ENCODE data around the gene NR3C2.
"Not testable (repeated sequence)": the region's sequence is repeated elsewhere in the genome, so short reads cannot be mapped to it uniquely, and the experiment has no call there.

Gene NR3C2

GRCh38 chr4:148154769-148155168, 287.4 kb downstream of the NR3C2 start:
- no peak for DNase-seq

- DNase-seq = no peak
Measured at GRCh38 chr4:148152868-148153625, 289.2 kb downstream of the NR3C2 start.

GRCh38 chr4:148151806-148152205, 290.4 kb downstream of the NR3C2 start:
- no peak for DNase-seq

- no peak for DNase-seq
Measured at GRCh38 chr4:148145475-148145874, 296.7 kb downstream of the NR3C2 start.

DNA sequence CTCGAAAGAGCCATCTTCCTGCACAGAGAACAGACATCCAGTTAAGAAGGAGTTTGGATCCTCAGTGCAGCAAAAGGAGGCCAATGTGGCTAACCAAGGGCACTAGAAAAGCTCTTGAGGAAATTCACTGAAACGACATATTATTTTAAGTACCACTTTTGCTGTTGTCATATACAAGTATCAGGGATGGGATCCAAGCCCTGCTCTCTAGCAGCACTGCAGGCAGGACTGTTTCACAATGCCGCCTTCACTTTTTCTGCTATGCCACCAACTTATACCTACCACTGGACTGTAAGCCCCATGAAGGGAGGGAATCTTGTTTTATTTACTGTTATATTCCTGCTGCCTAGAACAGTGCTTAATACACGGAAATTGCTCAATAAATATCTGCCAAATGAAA, 299.0 kb downstream of the NR3C2 start:
- DNase-seq = no peak

- DNase-seq = no peak
Measured at GRCh38 chr4:148141501-148141900, 300.7 kb downstream of the NR3C2 start.

- DNase-seq = no peak
Measured at GRCh38 chr4:148126825-148127224, 315.4 kb downstream of the NR3C2 start.

DNA sequence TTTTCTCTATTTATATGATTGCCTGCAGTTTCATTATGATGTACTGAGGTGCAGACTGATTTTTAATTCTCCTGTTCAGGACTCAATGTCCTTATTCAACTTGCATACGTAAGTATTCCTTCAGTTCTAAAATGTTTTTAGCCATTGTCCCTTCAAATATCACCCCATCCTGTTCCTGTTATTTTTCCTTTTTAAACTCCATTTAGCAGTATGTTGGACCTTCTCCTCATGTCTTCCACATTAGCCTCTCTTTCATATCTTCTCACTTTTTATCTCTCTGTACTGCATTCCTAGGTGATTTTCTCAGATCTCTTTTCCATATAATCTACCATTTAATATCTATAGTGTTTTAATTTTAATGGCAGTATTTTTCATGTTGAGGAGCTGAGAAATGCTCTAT, 317.7 kb downstream of the NR3C2 start:
- DNase-seq = no peak

- DNase-seq = not testable (repeated sequence)
Measured at GRCh38 chr4:148123161-148123560, 319.1 kb downstream of the NR3C2 start.

DNA sequence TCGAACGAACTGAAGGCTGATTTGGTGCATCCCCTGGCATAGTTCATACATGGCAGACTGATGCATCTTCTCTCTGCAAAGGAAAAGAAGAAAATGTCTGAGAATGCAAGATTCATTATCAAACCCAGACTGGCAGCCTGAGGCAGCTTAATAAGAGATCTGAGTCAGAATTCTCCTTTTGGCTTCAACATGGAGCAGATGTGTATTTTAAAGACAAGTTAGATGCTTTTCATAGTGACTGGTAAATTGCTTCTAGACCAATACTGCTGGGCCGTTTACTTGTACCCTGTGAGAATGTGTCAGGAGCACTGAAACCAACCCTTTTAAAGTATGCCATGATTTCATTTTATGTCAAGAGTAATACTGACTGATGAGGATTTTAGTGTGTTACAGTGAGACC, 322.0 kb downstream of the NR3C2 start:
- no peak for DNase-seq

- DNase-seq = no peak
Measured at GRCh38 chr4:148118633-148119032, 323.6 kb downstream of the NR3C2 start.

GRCh38 chr4:148118179-148118578, 324.0 kb downstream of the NR3C2 start:
- no peak for DNase-seq

- DNase-seq = no peak
Measured at GRCh38 chr4:148116969-148117368, 325.2 kb downstream of the NR3C2 start.

DNA sequence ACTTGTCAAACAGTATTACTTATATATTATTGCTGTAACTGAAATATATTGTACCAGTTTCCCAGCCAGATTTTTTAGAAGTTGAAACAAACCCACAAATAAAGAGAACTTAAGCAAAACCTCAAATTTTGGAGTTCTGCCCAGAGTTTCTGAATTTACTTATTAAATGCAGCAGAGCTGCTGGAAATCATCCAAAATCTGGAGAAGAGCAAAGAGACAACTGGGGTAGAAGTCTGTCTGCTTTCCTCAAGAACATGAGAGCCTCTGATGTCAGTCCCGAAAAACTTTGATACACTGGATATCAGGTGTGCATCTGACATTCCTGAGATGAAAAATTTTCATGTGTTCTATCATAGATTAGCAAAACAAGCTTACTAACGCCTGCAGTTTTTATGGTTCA, 325.9 kb downstream of the NR3C2 start:
- DNase-seq = no peak

DNA sequence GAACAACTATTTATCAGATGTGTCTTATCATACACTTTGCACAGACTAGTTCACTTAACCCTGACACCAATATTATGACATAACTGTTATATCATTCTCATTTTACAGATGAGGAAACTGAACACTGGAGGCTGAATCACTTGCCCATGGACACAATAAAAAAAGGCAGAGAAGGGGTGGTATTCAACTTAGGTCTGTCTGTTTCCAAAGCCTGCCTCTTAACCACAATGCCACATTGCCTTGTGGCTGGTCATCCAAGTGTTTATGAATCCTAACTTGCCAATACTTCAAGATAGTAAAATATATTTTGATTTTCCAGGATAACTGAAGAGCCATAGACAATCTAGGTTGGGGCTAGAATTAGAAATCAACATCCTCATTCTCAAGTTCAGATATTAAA, 327.8 kb downstream of the NR3C2 start:
- DNase-seq = no peak

DNA sequence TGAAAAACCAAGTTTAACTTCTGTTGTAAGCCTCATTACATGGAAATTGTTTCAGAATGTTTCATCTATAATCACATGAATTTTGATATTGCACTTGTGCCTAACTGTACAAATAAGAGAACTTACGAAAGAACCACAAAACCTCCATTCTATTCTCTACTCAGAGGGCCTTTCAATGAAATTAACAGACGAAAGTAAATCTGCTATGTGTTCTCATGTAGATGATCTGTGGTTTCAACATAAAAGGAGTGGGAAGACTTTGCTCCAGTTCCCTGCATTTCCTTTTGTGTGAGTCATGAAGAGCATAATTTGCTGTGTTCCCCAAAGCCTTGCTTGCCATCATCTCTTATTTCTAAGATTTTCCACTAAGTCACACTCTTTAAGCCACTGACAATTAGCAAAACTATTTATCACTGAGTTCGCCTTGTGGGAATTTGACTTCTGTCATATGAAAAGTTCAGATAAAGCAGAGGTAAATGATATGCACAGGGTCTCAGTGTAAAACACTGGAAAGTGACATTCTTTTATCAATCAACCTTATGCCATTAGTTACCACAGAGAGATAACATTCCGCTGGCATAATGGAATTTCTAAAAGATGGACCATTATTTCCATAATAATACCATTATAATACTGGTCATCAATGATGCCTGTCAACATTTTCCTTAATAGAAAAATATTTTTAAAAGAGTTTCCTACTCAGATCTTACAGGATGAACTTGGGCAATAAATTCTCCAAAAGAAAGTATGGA, 329.8 kb downstream of the NR3C2 start:
- no peak for DNase-seq

DNA sequence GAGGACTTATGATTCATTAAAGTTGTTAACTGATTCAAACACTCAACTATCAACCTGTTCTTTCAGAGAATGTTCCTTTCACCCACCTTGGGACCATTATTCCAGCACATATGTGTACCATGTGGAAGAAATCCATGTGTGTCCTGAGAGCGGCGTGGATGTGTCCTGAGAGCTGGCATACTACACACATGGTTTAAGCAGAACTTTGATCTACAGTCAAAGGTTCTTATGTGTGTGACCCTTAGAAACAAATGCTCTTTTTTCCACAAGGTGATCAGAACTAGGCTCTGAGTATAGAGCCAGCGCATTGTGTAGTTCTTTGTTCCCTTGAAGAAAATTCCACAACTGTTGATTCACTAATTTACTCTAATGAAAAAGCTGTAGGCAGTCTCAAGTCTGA, 332.0 kb downstream of the NR3C2 start:
- DNase-seq = no peak

GRCh38 chr4:148109216-148109615, 333.0 kb downstream of the NR3C2 start:
- no peak for DNase-seq

GRCh38 chr4:148108766-148109165, 333.4 kb downstream of the NR3C2 start:
- no peak for DNase-seq

GRCh38 chr4:148103597-148104355, 338.4 kb downstream of the NR3C2 start:
- no peak for DNase-seq

DNA sequence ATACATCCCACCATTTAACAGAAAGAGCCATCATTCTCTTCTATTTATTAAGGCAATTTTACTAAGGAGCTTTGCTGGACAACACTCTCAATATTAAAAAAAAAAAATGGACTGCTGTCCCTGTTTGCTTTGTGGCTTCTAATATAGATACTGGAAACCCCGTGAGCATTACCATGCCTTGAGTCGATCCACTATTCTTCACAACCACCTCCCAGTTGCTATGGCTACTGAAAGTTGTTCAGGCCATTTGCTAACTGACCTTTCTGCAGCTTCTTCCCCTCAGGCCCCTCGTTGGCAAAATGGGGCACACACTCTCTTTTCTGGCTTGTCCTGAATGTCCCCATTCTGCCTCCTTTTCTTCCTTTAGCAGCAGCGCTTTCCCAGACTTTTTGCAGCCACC, 340.4 kb downstream of the NR3C2 start:
- DNase-seq = no peak

- DNase-seq = no peak
Measured at GRCh38 chr4:148101235-148101634, 341.0 kb downstream of the NR3C2 start.

DNA sequence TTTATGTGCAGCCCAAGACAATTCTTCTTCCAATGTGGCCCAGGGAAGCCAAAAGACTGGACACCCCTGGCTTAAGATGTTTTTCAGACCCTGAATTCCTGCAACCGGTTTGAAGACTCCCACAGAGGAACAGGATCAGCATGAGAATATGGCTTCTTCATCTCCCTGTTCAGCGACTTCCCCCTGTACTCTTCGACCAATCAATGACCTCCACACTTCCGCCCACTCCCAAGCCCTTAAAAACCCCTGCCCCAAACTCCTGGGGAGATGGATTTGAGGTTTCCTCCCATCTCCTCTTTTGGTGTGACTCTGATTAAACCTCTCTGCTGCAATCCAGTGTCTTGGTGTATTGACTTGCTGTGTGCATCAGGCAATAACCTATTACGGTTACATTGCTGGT, 344.4 kb downstream of the NR3C2 start:
- DNase-seq = no peak

All from CD4-positive, alpha-beta T cell treated with Interleukin-4 for 4 hours (primary cell).